Pancreas (tissue), 10 donors: ENCODE data around the gene DHRS1. TPM values are rescaled to one million over a fixed set of nuclear protein-coding genes. Genes with fewer than 3 reads are reported as not detected.

Source experiments
- ATAC-seq, 4 donors: fragments of 200-7000 bp; cut with Tn5 transposase; one replicate each; pipeline versions ENCODE4 v1.8.0 to v1.9.1; 2020; ENCODE audit warnings: mild to moderate bottlenecking in 4 of 4, moderate library complexity in 4 of 4
- DNase-seq, 6 donors: peaks; one replicate each; pipeline ENCODE4 v3.0.0-alpha.2; 2020
- FAIRE-seq: peaks from 2 replicates; lab custom pipeline; 2012; peaks lifted over from hg19 to GRCh38; lab: Jason Lieb, UNC
- H3K27ac ChIP-seq, 4 donors: fragments of 200-600 bp; sonication (generic); 1 replicate in 3 of 4; 2 replicates in 1 of 4; pipeline versions ENCODE4 v1.5.0 to v1.8.0; 2020
- H3K27me3 ChIP-seq, 4 donors: fragments of 200-600 bp; one replicate each; pipeline ENCODE4 v1.8.0; 2021
- H3K36me3 ChIP-seq, 3 donors: fragments of 200-600 bp; sonication (generic) in 1 of 3; one replicate each; pipeline versions ENCODE4 v1.5.0 to v1.8.0; 2020 to 2021
- H3K4me1 ChIP-seq, 3 donors: fragments of 200-600 bp; one replicate each; pipeline ENCODE4 v1.8.0; 2021
- H3K4me3 ChIP-seq, 4 donors: fragments of 200-600 bp; sonication (generic) in 2 of 4; one replicate each; pipeline versions ENCODE4 v1.5.0 to v1.8.0; 2020 to 2021
- H3K9me3 ChIP-seq, 4 donors: fragments of 200-600 bp; one replicate each; pipeline ENCODE4 v1.8.0; 2021
- WGBS, 2 donors: extraction: QIAGEN DNeasy Blood & Tissue Kit; methylation state at CpG; one replicate each; pipeline ENCODE4 v1.1.7; 2013; 5-methylcytosine and 5-hydroxymethylcytosine counted together
- intact Hi-C, 3 donors: fragments of 100-400 bp; cut with DNase I; formaldehyde crosslinking; loops; one replicate each; pipeline versions ENCODE4 v1.11.1 to v1.14.2; 2022
- polyA plus RNA-seq, 2 donors: library from polyadenylated mRNA; stranded (reverse); fragments of 200-250 nt; gene quantifications; one replicate each; pipeline ENCODE4 v1.2.3, GENCODE V29; 2013
- total RNA-seq, 6 donors: library from RNA; stranded (reverse); fragmentation: NEBNext Ultra II Directional in 4 of 6; extraction: Animal tissue kit (Norgen Biotek cat#: 25700) in 4 of 6; gene quantifications; one replicate each; pipeline versions ENCODE4 v1.2.1 to v1.2.4, GENCODE V29; 2021 to 2023
- TF ChIP-seq, protein P1 (sequence below), 4 donors: fragments of 200-600 bp; sonication (generic) in 3 of 4; IDR thresholded peaks; one replicate each; pipeline versions ENCODE4 v1.5.0 to v1.8.0; 2021; ENCODE audit warnings: antibody characterized with exemption in 4 of 4
- donor health status: healthy with polysubstance abuse.
- donor health status: DM: no; HTN: no; CAD: no; lungs with moderate emphysema.
- donor health status: DM: no; HTN: no; CAD: no.
- donor health status: control.
- donor health status: control.
- donor health status: Bipolar disorder and iron deficiency.
- donor health status: DM: yes; HTN: yes; CAD: no.
- donor health status: DM: no; HTN: no; CAD: no.
- donor health status: DM: no; HTN: no; CAD: no.
- donor health status: DM: yes; HTN: yes; CAD: no.

Gene DHRS1
- total and polyA plus RNA-seq, 8 donors, result 6.1 to 21.1 (median 13.6) TPM

DNA sequence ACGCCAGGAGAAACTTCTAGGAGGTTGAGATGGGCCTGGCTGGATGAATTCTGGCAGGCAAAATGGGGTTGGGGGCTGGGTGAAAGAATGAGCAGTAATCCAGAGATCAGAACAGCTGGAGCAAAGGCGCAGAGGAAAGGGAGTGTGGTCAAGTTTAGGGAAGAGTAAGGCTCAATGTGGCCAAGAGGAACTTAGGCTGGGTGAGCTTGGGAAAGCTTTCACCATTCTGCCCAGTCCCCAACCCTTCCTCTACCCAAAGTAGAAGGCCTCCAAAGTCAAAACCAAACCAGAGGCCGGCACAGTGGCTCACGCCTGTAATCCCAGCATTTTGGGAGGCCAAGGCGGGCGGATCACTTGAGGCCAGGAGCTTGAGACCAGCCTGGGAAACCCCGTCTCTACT lies 17.9 kb downstream of the DHRS1 start:
- Histone ChIP-seq H3K4me3 (no peak overlapping the region), H3K9me3 (no peaks in the 10 kb centered on the region), H3K36me3 (no peaks in the 10 kb centered on the region), H3K27ac (no peak overlapping the region), H3K27me3 (no peaks in the 10 kb centered on the region), H3K4me1 (no peaks in the 10 kb centered on the region)
- WGBS, 2 donors, result 91 to 99% methylated on average over 7 of the region's 7 CpGs
- no peak for DNase-seq
- intact Hi-C loops, result loop anchor here in 1 of 3 donors (5.0 kb wide), 1 partner anchor 34 kb away; no protein-coding TSS in a partner anchor
- FAIRE-seq, result no peak
- ATAC-seq, result peak in 1 of 4 donors; percentile 31
- TF ChIP-seq, protein P1, sequence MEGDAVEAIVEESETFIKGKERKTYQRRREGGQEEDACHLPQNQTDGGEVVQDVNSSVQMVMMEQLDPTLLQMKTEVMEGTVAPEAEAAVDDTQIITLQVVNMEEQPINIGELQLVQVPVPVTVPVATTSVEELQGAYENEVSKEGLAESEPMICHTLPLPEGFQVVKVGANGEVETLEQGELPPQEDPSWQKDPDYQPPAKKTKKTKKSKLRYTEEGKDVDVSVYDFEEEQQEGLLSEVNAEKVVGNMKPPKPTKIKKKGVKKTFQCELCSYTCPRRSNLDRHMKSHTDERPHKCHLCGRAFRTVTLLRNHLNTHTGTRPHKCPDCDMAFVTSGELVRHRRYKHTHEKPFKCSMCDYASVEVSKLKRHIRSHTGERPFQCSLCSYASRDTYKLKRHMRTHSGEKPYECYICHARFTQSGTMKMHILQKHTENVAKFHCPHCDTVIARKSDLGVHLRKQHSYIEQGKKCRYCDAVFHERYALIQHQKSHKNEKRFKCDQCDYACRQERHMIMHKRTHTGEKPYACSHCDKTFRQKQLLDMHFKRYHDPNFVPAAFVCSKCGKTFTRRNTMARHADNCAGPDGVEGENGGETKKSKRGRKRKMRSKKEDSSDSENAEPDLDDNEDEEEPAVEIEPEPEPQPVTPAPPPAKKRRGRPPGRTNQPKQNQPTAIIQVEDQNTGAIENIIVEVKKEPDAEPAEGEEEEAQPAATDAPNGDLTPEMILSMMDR (IDR thresholded peaks at IDR 0.05), result no peak

DNA sequence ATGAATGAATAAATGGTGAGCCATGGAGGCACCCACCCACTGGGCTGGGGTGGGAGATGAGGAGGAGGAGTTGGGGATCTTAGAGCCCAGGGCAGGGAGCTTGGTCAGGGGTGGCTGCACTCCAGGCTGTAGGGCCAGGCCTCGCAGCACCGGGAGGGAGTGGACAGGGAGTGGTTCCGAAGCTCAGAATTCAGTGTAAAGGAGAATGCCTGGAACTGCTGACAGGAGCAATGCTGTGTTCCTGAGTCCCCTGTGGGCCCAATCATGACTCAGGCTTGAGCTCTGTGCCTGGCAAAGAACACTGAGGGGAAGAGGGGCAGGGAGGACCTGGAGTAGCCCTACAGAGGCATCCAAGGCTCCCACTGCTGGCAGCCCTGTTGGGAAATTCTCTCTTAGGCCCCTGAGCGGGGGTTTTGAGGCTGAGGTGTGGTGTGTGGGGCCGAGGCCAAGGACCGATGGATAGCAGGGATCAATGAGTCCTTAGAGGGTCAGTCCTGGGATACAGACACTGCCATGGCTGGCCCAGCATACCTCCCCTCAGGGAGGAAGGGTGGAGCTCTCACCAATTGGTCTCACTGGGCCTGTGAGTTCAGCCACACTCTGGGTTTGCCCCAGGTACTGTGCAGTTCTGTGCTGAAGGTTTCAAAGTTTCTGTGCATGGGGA lies 18.7 kb downstream of the DHRS1 start:
- FAIRE-seq (no peak), DNase-seq (peak in 1 of 6 donors; percentile 25), ATAC-seq (peak in 1 of 4 donors; percentile 15)
- Histone ChIP-seq H3K27me3 (no peaks in the 10 kb centered on the region), H3K27ac (no peak overlapping the region), H3K36me3 (no peaks in the 10 kb centered on the region), H3K9me3 (no peaks in the 10 kb centered on the region), H3K4me1 (no peaks in the 10 kb centered on the region), H3K4me3 (no peak overlapping the region)
- TF ChIP-seq, protein P1 (IDR thresholded peaks at IDR 0.05), result no peak
- intact Hi-C loops, result loop anchor here in 1 of 3 donors (5.0 kb wide), 1 partner anchor 34 kb away; no protein-coding TSS in a partner anchor
- WGBS, 2 donors, result 88 to 92% methylated on average over 6 of the region's 6 CpGs

- no peaks in the 10 kb centered on the region for H3K27me3 ChIP-seq
- intact Hi-C loops, result loop anchor here in 1 of 3 donors (5.0 kb wide), 1 partner anchor 32 kb away; no protein-coding TSS in a partner anchor
- no peak overlapping the region for H3K4me3 ChIP-seq
- no peak overlapping the region for H3K27ac ChIP-seq
- WGBS, 2 donors, result 56 to 60% methylated on average over 11 of the region's 11 CpGs
- FAIRE-seq, result no peak
- ATAC-seq, result peak; percentile 56 to 70 (median 66)
- peaks cover 0 to 3% (median 0%) of the 10 kb centered on the region in 3 donors for H3K4me1 ChIP-seq
- peak in 2 of 6 donors; percentile 60 to 68 for DNase-seq
- TF ChIP-seq, protein P1 (IDR thresholded peaks at IDR 0.05), result no peak
- H3K9me3 ChIP-seq, result no peaks in the 10 kb centered on the region
- no peaks in the 10 kb centered on the region for H3K36me3 ChIP-seq
Measured at GRCh38 chr14:24279301-24280186, 20.0 kb downstream of the DHRS1 start.

DNA sequence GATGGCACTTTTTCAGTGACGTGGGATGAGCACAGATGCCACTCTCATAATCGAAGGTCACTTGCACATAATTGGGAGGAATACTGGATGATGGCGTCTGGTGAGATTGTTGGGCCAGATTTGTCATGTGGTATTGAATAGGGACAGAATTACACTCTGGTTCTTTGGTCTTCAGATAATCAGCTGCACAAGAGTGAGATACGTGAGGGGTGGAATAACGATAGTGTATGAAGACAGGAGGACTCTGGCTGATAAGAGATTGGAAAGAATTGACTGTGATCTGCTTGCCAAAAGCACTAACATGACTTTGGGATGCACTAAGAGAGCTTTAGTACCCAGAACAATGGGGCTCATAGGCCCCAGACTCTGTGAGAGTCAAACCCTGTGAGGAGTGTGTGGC lies 21.2 kb downstream of the DHRS1 start:
- WGBS, 2 donors, result 78 to 90% methylated on average over 5 of the region's 5 CpGs
- ATAC-seq (no peak), FAIRE-seq (no peak), DNase-seq (no peak)
- intact Hi-C loops, result no loop called here
- Histone ChIP-seq H3K4me3 (no peak overlapping the region), H3K4me1 (peaks cover 5 to 8% (median 6%) of the 10 kb centered on the region in 3 donors), H3K27me3 (no peaks in the 10 kb centered on the region), H3K27ac (no peak overlapping the region), H3K9me3 (no peaks in the 10 kb centered on the region), H3K36me3 (no peaks in the 10 kb centered on the region)
- TF ChIP-seq, protein P1 (IDR thresholded peaks at IDR 0.05), result no peak
